GM12874 (cell line): ENCODE data around the gene IWS1.

Source experiments
- TF ChIP-seq, protein P1 (sequence below): IDR thresholded peaks from 2 replicates; pipeline ENCODE4 v1.5.1; 2011; ENCODE audit warnings: low read depth, mild to moderate bottlenecking, control low read depth, low read length, moderate library complexity; ENCODE audit not compliant: insufficient read depth

The IWS1 gene

GRCh38 chr2:127479219-127479825, 47.0 kb downstream of the IWS1 start:
- TF ChIP-seq, protein P1, sequence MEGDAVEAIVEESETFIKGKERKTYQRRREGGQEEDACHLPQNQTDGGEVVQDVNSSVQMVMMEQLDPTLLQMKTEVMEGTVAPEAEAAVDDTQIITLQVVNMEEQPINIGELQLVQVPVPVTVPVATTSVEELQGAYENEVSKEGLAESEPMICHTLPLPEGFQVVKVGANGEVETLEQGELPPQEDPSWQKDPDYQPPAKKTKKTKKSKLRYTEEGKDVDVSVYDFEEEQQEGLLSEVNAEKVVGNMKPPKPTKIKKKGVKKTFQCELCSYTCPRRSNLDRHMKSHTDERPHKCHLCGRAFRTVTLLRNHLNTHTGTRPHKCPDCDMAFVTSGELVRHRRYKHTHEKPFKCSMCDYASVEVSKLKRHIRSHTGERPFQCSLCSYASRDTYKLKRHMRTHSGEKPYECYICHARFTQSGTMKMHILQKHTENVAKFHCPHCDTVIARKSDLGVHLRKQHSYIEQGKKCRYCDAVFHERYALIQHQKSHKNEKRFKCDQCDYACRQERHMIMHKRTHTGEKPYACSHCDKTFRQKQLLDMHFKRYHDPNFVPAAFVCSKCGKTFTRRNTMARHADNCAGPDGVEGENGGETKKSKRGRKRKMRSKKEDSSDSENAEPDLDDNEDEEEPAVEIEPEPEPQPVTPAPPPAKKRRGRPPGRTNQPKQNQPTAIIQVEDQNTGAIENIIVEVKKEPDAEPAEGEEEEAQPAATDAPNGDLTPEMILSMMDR = peak; percentile 38; the same call in 1 of the 2 replicates

- TF ChIP-seq, protein P1 = no peak
Measured at GRCh38 chr2:127475788-127476187, 50.5 kb downstream of the IWS1 start.

DNA sequence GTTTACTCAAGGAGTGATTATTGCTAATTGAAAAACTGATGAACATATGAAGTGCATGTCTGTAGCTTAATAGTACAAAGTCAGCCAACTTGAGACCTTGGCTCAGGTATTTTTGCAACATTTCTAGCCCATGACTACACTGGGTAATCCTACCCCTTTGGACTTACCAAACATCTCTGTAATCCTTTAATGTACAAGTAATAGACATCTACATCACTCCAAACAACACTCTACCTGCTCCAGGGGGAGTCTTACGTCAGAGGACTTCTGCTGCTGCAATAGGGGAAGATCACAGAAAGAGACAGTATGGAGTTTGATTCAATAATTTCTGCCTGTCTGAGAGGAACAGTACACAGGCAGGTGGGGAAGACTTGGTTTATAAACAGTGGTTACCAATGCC, 54.0 kb downstream of the IWS1 start:
- TF ChIP-seq, protein P1 = no peak

DNA sequence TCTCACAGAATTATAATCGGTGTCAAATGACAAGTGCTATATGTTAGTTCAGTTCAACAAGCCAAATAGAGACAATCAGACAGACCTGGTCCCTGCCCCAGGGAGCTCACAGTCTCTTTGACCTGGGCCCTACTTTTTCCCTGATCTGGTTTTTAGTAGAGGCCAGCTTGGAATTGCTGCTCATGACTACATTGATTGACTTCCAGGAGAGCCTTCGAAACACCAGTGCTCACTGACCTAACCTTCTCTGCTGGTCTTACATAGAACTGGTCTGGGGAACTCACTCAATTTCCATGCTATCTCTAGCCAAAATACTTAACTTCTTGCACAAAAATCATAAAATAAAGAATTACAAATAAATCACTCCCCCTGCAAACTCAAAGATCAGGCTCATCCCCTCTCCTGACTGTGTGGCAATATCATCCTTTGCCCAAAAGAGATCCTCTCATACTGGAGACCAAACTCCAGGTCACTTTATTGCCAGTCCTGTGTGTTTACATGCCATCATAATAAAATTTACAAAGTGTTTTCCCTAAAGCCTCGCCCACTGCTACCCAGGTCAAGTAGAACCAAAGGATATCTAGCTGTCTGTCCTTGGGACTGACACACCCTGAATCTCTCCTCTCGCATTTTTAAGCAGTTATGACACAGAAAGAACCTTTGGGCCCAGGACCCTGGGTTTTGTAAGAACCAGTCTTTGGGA, 54.9 kb downstream of the IWS1 start:
- TF ChIP-seq, protein P1 = no peak

DNA sequence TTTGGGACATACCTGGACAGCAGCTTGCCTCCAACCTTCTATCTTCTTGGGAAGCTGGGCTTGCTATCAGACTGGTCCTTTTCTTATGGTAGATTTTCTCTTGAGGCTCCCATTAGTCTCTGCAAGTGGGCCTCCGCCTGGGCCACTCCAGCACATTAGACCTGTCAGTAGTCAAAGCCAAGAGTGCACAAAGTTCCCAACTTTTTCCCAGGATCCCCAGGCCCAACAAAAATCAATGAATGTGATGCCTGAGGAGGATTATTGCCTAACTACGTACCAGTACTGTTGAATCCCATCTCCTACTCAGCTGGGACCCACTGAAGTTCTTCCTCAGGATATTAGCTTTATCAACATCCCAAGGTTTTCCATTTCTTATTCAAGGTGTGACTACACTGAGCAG, 56.3 kb downstream of the IWS1 start:
- TF ChIP-seq, protein P1 = no peak

- TF ChIP-seq, protein P1 = no peak
Measured at GRCh38 chr2:127469051-127469450, 57.2 kb downstream of the IWS1 start.

- TF ChIP-seq, protein P1 = no peak
Measured at GRCh38 chr2:127465258-127465657, 61.0 kb downstream of the IWS1 start.
